ENCODE results near the gene ADORA3. TPM values are rescaled to one million over a fixed set of nuclear protein-coding genes. Genes with fewer than 3 reads are reported as not detected.

The ADORA3 gene
- total RNA-seq, 2 experiments from 2014 or later: not detected

GRCh38 chr1:111455642-111456031 is 47.8 kb downstream of the ADORA3 start:
- Mint-ChIP-seq H3K27ac (peak overlapping the region; percentile 5), H3K9me3 (no peaks in the 10 kb centered on the region), H3K27me3 (no peaks in the 10 kb centered on the region), H3K4me1 (ENCODE audit: low read depth) (peaks cover 55% of the 10 kb centered on the region), H3K36me3 (ENCODE audit: low read depth) (peaks cover 97% of the 10 kb centered on the region), H3K4me3 (no peak overlapping the region)
- Histone ChIP-seq H3K27ac (ENCODE audit: low read depth in 1 of 2, low read length in 2 of 2) (no peak overlapping the region), H3K36me3 (ENCODE audit: insufficient read depth, low read length) (peaks cover 91% of the 10 kb centered on the region), H3K4me3 (ENCODE audit: low read length) (no peak overlapping the region), H3K27me3 (ENCODE audit: control insufficient read depth in 1 of 2, insufficient read depth in 2 of 2, low read length in 2 of 2) (no peaks in the 10 kb centered on the region), H3K9me3 (ENCODE audit: control insufficient read depth in 1 of 2, insufficient read depth in 1 of 2, low read length in 2 of 2) (no peaks in the 10 kb centered on the region), H3K4me1 (ENCODE audit: insufficient read depth, low read length) (peaks cover 33% of the 10 kb centered on the region)
- intact Hi-C loops (cut with DNase I, micrococcal nuclease): no loop called here
- DNase-seq (no peak), ATAC-seq (ENCODE audit: poor library complexity) (no peak)
- ChIA-PET POLR2A (no interaction called here), CTCF (no interaction called here)
- TF ChIP-seq, protein P1, sequence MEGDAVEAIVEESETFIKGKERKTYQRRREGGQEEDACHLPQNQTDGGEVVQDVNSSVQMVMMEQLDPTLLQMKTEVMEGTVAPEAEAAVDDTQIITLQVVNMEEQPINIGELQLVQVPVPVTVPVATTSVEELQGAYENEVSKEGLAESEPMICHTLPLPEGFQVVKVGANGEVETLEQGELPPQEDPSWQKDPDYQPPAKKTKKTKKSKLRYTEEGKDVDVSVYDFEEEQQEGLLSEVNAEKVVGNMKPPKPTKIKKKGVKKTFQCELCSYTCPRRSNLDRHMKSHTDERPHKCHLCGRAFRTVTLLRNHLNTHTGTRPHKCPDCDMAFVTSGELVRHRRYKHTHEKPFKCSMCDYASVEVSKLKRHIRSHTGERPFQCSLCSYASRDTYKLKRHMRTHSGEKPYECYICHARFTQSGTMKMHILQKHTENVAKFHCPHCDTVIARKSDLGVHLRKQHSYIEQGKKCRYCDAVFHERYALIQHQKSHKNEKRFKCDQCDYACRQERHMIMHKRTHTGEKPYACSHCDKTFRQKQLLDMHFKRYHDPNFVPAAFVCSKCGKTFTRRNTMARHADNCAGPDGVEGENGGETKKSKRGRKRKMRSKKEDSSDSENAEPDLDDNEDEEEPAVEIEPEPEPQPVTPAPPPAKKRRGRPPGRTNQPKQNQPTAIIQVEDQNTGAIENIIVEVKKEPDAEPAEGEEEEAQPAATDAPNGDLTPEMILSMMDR (IDR thresholded peaks at IDR 0.05): no peak

GRCh38 chr1:111454859-111455641 is 48.4 kb downstream of the ADORA3 start:
- peak overlapping the region; percentile 5 for H3K27ac Mint-ChIP-seq
- no peak for DNase-seq
- H3K4me1 Mint-ChIP-seq (ENCODE audit: low read depth): peaks cover 60% of the 10 kb centered on the region
- Histone ChIP-seq H3K27me3 (ENCODE audit: control insufficient read depth in 1 of 2, insufficient read depth in 2 of 2, low read length in 2 of 2) (no peaks in the 10 kb centered on the region), H3K27ac (ENCODE audit: low read depth in 1 of 2, low read length in 2 of 2) (no peak overlapping the region), H3K36me3 (ENCODE audit: insufficient read depth, low read length) (peaks cover 91% of the 10 kb centered on the region), H3K9me3 (ENCODE audit: control insufficient read depth in 1 of 2, insufficient read depth in 1 of 2, low read length in 2 of 2) (no peaks in the 10 kb centered on the region), H3K4me3 (ENCODE audit: low read length) (no peak overlapping the region), H3K4me1 (ENCODE audit: insufficient read depth, low read length) (peaks cover 37% of the 10 kb centered on the region)
- H3K27me3 Mint-ChIP-seq: no peaks in the 10 kb centered on the region
- ATAC-seq (ENCODE audit: poor library complexity): no peak
- H3K36me3 Mint-ChIP-seq (ENCODE audit: low read depth): peaks cover 93% of the 10 kb centered on the region
- intact Hi-C loops (cut with DNase I, micrococcal nuclease): no loop called here
- H3K9me3 Mint-ChIP-seq: no peaks in the 10 kb centered on the region
- CTCF ChIA-PET: interaction anchor here (0.5 kb wide), 1 partner anchor 302 kb away, joined by 3 read pairs; no protein-coding TSS in a partner anchor
- H3K4me3 Mint-ChIP-seq: peak overlapping the region; percentile 31
- POLR2A ChIA-PET: no interaction called here
- TF ChIP-seq, protein P1 (IDR thresholded peaks at IDR 0.05): no peak

GRCh38 chr1:111453706-111454105 is 49.7 kb downstream of the ADORA3 start:
- H3K27ac Mint-ChIP-seq: peak overlapping the region; percentile 27
- Histone ChIP-seq H3K4me1 (ENCODE audit: insufficient read depth, low read length) (peaks cover 39% of the 10 kb centered on the region), H3K9me3 (ENCODE audit: control insufficient read depth in 1 of 2, insufficient read depth in 1 of 2, low read length in 2 of 2) (no peaks in the 10 kb centered on the region), H3K4me3 (ENCODE audit: low read length) (no peak overlapping the region), H3K36me3 (ENCODE audit: insufficient read depth, low read length) (peaks cover 77% of the 10 kb centered on the region), H3K27ac (ENCODE audit: low read depth in 1 of 2, low read length in 2 of 2) (no peak overlapping the region), H3K27me3 (ENCODE audit: control insufficient read depth in 1 of 2, insufficient read depth in 2 of 2, low read length in 2 of 2) (no peaks in the 10 kb centered on the region)
- H3K9me3 Mint-ChIP-seq: no peaks in the 10 kb centered on the region
- DNase-seq (no peak), ATAC-seq (ENCODE audit: poor library complexity) (no peak)
- CTCF ChIA-PET: interaction anchor here (1.2 kb wide), 1 partner anchor 232 kb away, joined by 3 read pairs; no protein-coding TSS in a partner anchor
- peak overlapping the region; percentile 39 for H3K4me3 Mint-ChIP-seq
- intact Hi-C loops (cut with DNase I, micrococcal nuclease): no loop called here
- H3K36me3 Mint-ChIP-seq (ENCODE audit: low read depth): peaks cover 91% of the 10 kb centered on the region
- TF ChIP-seq, protein P1 (IDR thresholded peaks at IDR 0.05): no peak
- POLR2A ChIA-PET: interaction anchor here (1.0 to 2.1 kb wide), 3 partner anchors 17 to 54 kb away, joined by 3 to 6 read pairs (median 4); no protein-coding TSS in a partner anchor
- H3K4me1 Mint-ChIP-seq (ENCODE audit: low read depth): peaks cover 72% of the 10 kb centered on the region
- no peaks in the 10 kb centered on the region for H3K27me3 Mint-ChIP-seq
